HEK293 (cell line): ENCODE data around the gene NCK2.
A peak's percentile ranks its signal among the peaks of the same experiment; 100 is the strongest.

Experiments
- CTCF ChIA-PET: fragments of 350-600 bp; formaldehyde crosslinking; extraction: SDS; loops from one replicate; lab custom pipeline; 2021; ENCODE audit warnings: antibody characterized with exemption; lab: Yijun Ruan, JAX
- POLR2A ChIA-PET: fragments of 300-600 bp; formaldehyde crosslinking; extraction: SDS; loops from one replicate; lab custom pipeline; 2020; ENCODE audit warnings: antibody characterized with exemption, inconsistent platforms; lab: Yijun Ruan, JAX
- H3K27ac ChIP-seq: fragments of 200-500 bp; sonication (Bioruptor generic); 2 replicates; pipeline ENCODE4 v1.5.1; 2014; ENCODE audit warnings: low read depth, low read length, control low read depth, inconsistent platforms; ENCODE audit errors: extremely low read depth
- H3K36me3 ChIP-seq, 2 experiments: fragments of 200-500 bp in 1 of 2; sonication (Bioruptor generic) in 1 of 2; 1 replicate in 1 of 2; 2 replicates in 1 of 2; pipeline ENCODE4 v1.5.1; 2014 to 2017; ENCODE audit warnings: inconsistent platforms in 2 of 2, low read length in 2 of 2; ENCODE audit not compliant: control insufficient read depth in 2 of 2, insufficient read depth in 1 of 2
- H3K4me1 ChIP-seq: fragments of 200-500 bp; sonication (Bioruptor generic); 2 replicates; pipeline ENCODE4 v1.5.1; 2014; ENCODE audit warnings: mild to moderate bottlenecking, low read length, inconsistent platforms; ENCODE audit not compliant: control insufficient read depth, insufficient read depth
- H3K4me3 ChIP-seq: 2 replicates; pipeline ENCODE4 v1.5.1; 2011; ENCODE audit warnings: low read depth, mild to moderate bottlenecking, control low read depth, low read length, moderate library complexity
- H3K9me3 ChIP-seq: fragments of 200-500 bp; sonication (Bioruptor generic); 2 replicates; pipeline ENCODE4 v1.5.1; 2014; ENCODE audit warnings: low read depth, low read length, inconsistent platforms; ENCODE audit not compliant: control insufficient read depth, insufficient read depth
- AEBP2 ChIP-seq: fragments of 450-650 bp; formaldehyde crosslinking; IDR thresholded peaks from 2 replicates; pipeline ENCODE4 v1.5.1; 2016; ENCODE audit warnings: missing biosample characterization, missing genetic modification characterization, borderline replicate concordance
- RBAK ChIP-seq: fragments of 450-650 bp; formaldehyde crosslinking; IDR thresholded peaks from 2 replicates; pipeline ENCODE4 v1.5.1; 2016; ENCODE audit warnings: missing biosample characterization, missing genetic modification characterization
- SCRT1 ChIP-seq: fragments of 450-650 bp; formaldehyde crosslinking; IDR thresholded peaks from 2 replicates; pipeline ENCODE4 v1.5.1; 2016; ENCODE audit warnings: missing biosample characterization, missing genetic modification characterization, borderline replicate concordance
- TCF7L2 ChIP-seq: IDR thresholded peaks from 2 replicates; pipeline ENCODE4 v1.6.1; 2011; ENCODE audit warnings: low read depth, mild to moderate bottlenecking, inconsistent platforms, low read length, moderate library complexity, borderline replicate concordance
- WT1 ChIP-seq: fragments of 450-650 bp; formaldehyde crosslinking; IDR thresholded peaks from 2 replicates; pipeline ENCODE4 v1.5.1; 2016; ENCODE audit warnings: missing biosample characterization, missing genetic modification characterization
- ZBTB1 ChIP-seq: fragments of 450-650 bp; formaldehyde crosslinking; IDR thresholded peaks from 2 replicates; pipeline ENCODE4 v1.5.1; 2016; ENCODE audit warnings: missing biosample characterization, missing genetic modification characterization
- ZBTB48 ChIP-seq: fragments of 450-650 bp; formaldehyde crosslinking; IDR thresholded peaks from 2 replicates; pipeline ENCODE4 v1.5.1; 2016; ENCODE audit warnings: missing biosample characterization, missing genetic modification characterization
- ZNF132 ChIP-seq: fragments of 450-650 bp; formaldehyde crosslinking; IDR thresholded peaks from 2 replicates; pipeline ENCODE4 v1.5.1; 2017; ENCODE audit warnings: missing biosample characterization, missing genetic modification characterization, borderline replicate concordance
- ZNF202 ChIP-seq: fragments of 450-650 bp; formaldehyde crosslinking; IDR thresholded peaks from 2 replicates; pipeline ENCODE4 v1.5.1; 2016; ENCODE audit warnings: missing biosample characterization, missing genetic modification characterization, borderline replicate concordance
- ZNF214 ChIP-seq: fragments of 450-650 bp; formaldehyde crosslinking; IDR thresholded peaks from 2 replicates; pipeline ENCODE4 v1.5.1; 2017; ENCODE audit warnings: missing biosample characterization, mild to moderate bottlenecking, missing genetic modification characterization, borderline replicate concordance
- ZNF24 ChIP-seq: fragments of 450-650 bp; formaldehyde crosslinking; IDR thresholded peaks from 2 replicates; pipeline ENCODE4 v1.5.1; 2016; ENCODE audit warnings: missing biosample characterization, missing genetic modification characterization
- ZNF529 ChIP-seq: fragments of 450-650 bp; formaldehyde crosslinking; IDR thresholded peaks from 2 replicates; pipeline ENCODE4 v1.5.1; 2017; ENCODE audit warnings: missing genetic modification characterization, missing biosample characterization; ENCODE audit not compliant: insufficient replicate concordance
- ZNF561 ChIP-seq: fragments of 450-650 bp; IDR thresholded peaks from 2 replicates; pipeline ENCODE4 v1.5.1; 2018; ENCODE audit warnings: missing biosample characterization, missing genetic modification characterization, borderline replicate concordance
- ZNF645 ChIP-seq: fragments of 450-650 bp; formaldehyde crosslinking; IDR thresholded peaks from 2 replicates; pipeline ENCODE4; 2016; ENCODE audit warnings: missing biosample characterization, missing genetic modification characterization
- ZNF747 ChIP-seq: fragments of 450-650 bp; formaldehyde crosslinking; IDR thresholded peaks from 2 replicates; pipeline ENCODE4 v1.5.1; 2016; ENCODE audit warnings: missing biosample characterization, missing genetic modification characterization
- ZNF830 ChIP-seq: fragments of 450-650 bp; IDR thresholded peaks from 2 replicates; pipeline ENCODE4 v1.5.0; 2018; ENCODE audit warnings: missing biosample characterization, missing genetic modification characterization, low read depth, mild to moderate bottlenecking, moderate library complexity
- TF ChIP-seq, protein P1 (sequence below): fragments of 450-650 bp; formaldehyde crosslinking; IDR thresholded peaks from 2 replicates; pipeline ENCODE4 v1.5.1; 2016; ENCODE audit warnings: missing biosample characterization, missing genetic modification characterization

The NCK2 gene

GRCh38 chr2:105865222-105865913 is 120.7 kb downstream of the NCK2 start:
- TF ChIP-seq ZNF132 (tag by site-specific recombination), result no peak
- peak; percentile 51; the same call in 1 of the 2 replicates for TF ChIP-seq WT1 (tag by site-specific recombination)
- peak; percentile 32; the same call in 1 of the 2 replicates for TF ChIP-seq ZBTB48
- no peak for TF ChIP-seq AEBP2
- TF ChIP-seq, all 188 proteins: peak for 2
- CTCF ChIA-PET, result interaction anchor here (0.5 kb wide), 1 partner anchor 479 kb away, joined by 3 read pairs; no protein-coding TSS in a partner anchor
- H3K4me3 ChIP-seq, result no peak overlapping the region
- H3K4me1 ChIP-seq, result peaks cover 3% of the 10 kb centered on the region; the same call in 1 of the 2 replicates
- H3K27ac ChIP-seq, result no peak overlapping the region
- no peaks in the 10 kb centered on the region for H3K36me3 ChIP-seq
- no peaks in the 10 kb centered on the region for H3K9me3 ChIP-seq
- POLR2A ChIA-PET, result no interaction called here

GRCh38 chr2:105866216-105867185 is 121.8 kb downstream of the NCK2 start:
- ChIA-PET CTCF (interaction anchor here (0.5 to 0.6 kb wide), 2 partner anchors 11 to 88 kb away, joined by 3 to 4 read pairs; no protein-coding TSS in a partner anchor), POLR2A (no interaction called here)
- Histone ChIP-seq H3K27ac (no peak overlapping the region), H3K4me1 (peaks cover 3% of the 10 kb centered on the region; the same call in 1 of the 2 replicates), H3K4me3 (no peak overlapping the region), H3K9me3 (no peaks in the 10 kb centered on the region), H3K36me3 (no peaks in the 10 kb centered on the region)
- TF ChIP-seq ZNF561 (tag by site-specific recombination) (no peak), ZNF645 (tag by site-specific recombination) (no peak), SCRT1 (tag by site-specific recombination) (no peak), ZNF132 (tag by site-specific recombination) (no peak), ZNF830 (tag by site-specific recombination) (no peak), ZNF747 (tag by site-specific recombination) (no peak), RBAK (tag by site-specific recombination) (no peak), ZNF214 (tag by site-specific recombination) (no peak), TCF7L2 (no peak), ZNF24 (tag by site-specific recombination) (no peak), ZBTB1 (tag by site-specific recombination) (no peak)

- POLR2A ChIA-PET, result no interaction called here
- Histone ChIP-seq H3K4me3 (no peak overlapping the region), H3K27ac (no peak overlapping the region), H3K4me1 (peaks cover 3% of the 10 kb centered on the region; the same call in 1 of the 2 replicates), H3K36me3 (no peaks in the 10 kb centered on the region), H3K9me3 (no peaks in the 10 kb centered on the region)
- CTCF ChIA-PET, result interaction anchor here (0.5 kb wide), 1 partner anchor 12 kb away, joined by 3 read pairs; no protein-coding TSS in a partner anchor
- TF ChIP-seq, protein P1, sequence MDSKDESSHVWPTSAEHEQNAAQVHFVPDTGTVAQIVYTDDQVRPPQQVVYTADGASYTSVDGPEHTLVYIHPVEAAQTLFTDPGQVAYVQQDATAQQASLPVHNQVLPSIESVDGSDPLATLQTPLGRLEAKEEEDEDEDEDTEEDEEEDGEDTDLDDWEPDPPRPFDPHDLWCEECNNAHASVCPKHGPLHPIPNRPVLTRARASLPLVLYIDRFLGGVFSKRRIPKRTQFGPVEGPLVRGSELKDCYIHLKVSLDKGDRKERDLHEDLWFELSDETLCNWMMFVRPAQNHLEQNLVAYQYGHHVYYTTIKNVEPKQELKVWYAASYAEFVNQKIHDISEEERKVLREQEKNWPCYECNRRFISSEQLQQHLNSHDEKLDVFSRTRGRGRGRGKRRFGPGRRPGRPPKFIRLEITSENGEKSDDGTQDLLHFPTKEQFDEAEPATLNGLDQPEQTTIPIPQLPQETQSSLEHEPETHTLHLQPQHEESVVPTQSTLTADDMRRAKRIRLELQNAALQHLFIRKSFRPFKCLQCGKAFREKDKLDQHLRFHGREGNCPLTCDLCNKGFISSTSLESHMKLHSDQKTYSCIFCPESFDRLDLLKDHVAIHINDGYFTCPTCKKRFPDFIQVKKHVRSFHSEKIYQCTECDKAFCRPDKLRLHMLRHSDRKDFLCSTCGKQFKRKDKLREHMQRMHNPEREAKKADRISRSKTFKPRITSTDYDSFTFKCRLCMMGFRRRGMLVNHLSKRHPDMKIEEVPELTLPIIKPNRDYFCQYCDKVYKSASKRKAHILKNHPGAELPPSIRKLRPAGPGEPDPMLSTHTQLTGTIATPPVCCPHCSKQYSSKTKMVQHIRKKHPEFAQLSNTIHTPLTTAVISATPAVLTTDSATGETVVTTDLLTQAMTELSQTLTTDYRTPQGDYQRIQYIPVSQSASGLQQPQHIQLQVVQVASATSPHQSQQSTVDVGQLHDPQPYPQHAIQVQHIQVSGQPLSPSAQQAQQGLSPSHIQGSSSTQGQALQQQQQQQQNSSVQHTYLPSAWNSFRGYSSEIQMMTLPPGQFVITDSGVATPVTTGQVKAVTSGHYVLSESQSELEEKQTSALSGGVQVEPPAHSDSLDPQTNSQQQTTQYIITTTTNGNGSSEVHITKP (tag by site-specific recombination), result 0 out of 2 replicates have a peak, but pooled peaks have one; percentile 11
- TF ChIP-seq ZNF202 (tag by site-specific recombination), result no peak
- no peak for TF ChIP-seq ZNF529 (tag by site-specific recombination)
Measured at GRCh38 chr2:105867587-105867986, 122.9 kb downstream of the NCK2 start.
